Fibroblast of peridontal ligament (primary cell): Measurements from ENCODE around the gene FTSJ1.
"Not testable (repeated sequence)": the region's sequence is repeated elsewhere in the genome, so short reads cannot be mapped to it uniquely, and the experiment has no call there.

ENCODE experiments used
- DNase-seq: peaks from one replicate; pipeline ENCODE4 v3.0.0-alpha.2; 2010; ENCODE audit errors: extremely low read depth

FTSJ1 gene

GRCh38 chrX:48497871-48498270 is 21.9 kb downstream of the FTSJ1 start:
- peak; percentile 3 for DNase-seq

GRCh38 chrX:48498374-48498809 is 22.4 kb downstream of the FTSJ1 start:
- peak; percentile 56 for DNase-seq

- DNase-seq: no peak
Observed at GRCh38 chrX:48504261-48504660, 28.3 kb downstream of the FTSJ1 start.

GRCh38 chrX:48505481-48505880 is 29.5 kb downstream of the FTSJ1 start:
- no peak for DNase-seq

GRCh38 chrX:48507246-48507645 is 31.2 kb downstream of the FTSJ1 start:
- DNase-seq: no peak

- DNase-seq: peak; percentile 33
Observed at GRCh38 chrX:48508400-48509244, 32.6 kb downstream of the FTSJ1 start, which contains the start of gene PORCN. PORCN (plus strand) TSS chrX:48508992; CDS start chrX:48509821, 829 bp downstream.

- DNase-seq: no peak
Observed at GRCh38 chrX:48509245-48509590, 33.2 kb downstream of the FTSJ1 start.

GRCh38 chrX:48509619-48510018 is 33.6 kb downstream of the FTSJ1 start:
- DNase-seq: no peak

- DNase-seq: no peak
Observed at GRCh38 chrX:48511560-48511959, 35.6 kb downstream of the FTSJ1 start.

GRCh38 chrX:48512371-48512935 is 36.5 kb downstream of the FTSJ1 start:
- no peak for DNase-seq

- DNase-seq: no peak
Observed at GRCh38 chrX:48513670-48514069, 37.7 kb downstream of the FTSJ1 start.

- no peak for DNase-seq
Observed at GRCh38 chrX:48514126-48514806, 38.3 kb downstream of the FTSJ1 start.

GRCh38 chrX:48514868-48515460 is 39.0 kb downstream of the FTSJ1 start:
- DNase-seq: no peak

- DNase-seq: no peak
Observed at GRCh38 chrX:48515842-48516241, 39.8 kb downstream of the FTSJ1 start.

GRCh38 chrX:48516285-48516684 is 40.3 kb downstream of the FTSJ1 start:
- DNase-seq: no peak

GRCh38 chrX:48516987-48517386 is 41.0 kb downstream of the FTSJ1 start:
- no peak for DNase-seq

- DNase-seq: not testable (repeated sequence)
Observed at GRCh38 chrX:48519481-48519880, 43.5 kb downstream of the FTSJ1 start.

- no peak for DNase-seq
Observed at GRCh38 chrX:48520455-48520854, 44.5 kb downstream of the FTSJ1 start.

- DNase-seq: no peak
Observed at GRCh38 chrX:48520976-48521352, 45.0 kb downstream of the FTSJ1 start.

GRCh38 chrX:48521353-48522243 is 45.6 kb downstream of the FTSJ1 start, which contains the start of gene EBP:
EBP (plus strand) TSS chrX:48521808; CDS start chrX:48523772, 1,964 bp downstream.
- DNase-seq: peak; percentile 76

GRCh38 chrX:48522291-48522690 is 46.3 kb downstream of the FTSJ1 start:
- DNase-seq: no peak
